ENCODE results near the gene TINCR. TPM values are rescaled to one million over a fixed set of nuclear protein-coding genes. Genes with fewer than 3 reads are reported as not detected.

TINCR gene
- total RNA-seq, 1 donor: not detected

DNA sequence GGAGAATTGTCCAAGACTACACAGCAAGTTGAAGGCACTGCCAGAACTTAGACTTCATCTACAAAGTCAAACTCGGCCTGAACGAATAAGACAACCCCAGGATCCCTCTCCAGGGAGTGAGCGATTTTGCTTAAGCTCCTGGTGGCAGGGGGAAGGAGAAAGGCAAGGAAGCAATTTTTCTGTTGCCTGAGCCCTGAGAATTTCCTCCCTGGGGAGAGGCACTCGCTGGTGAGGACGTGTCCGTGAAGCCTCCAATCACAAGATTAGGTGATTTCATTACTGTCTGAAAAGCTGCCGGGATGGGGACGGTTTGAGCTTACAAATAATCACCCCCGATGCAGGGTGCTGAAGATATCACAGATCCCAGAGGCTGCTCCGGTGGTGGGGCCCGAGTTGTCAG, 45.6 kb downstream of the TINCR start:
- no peak for DNase-seq (ENCODE audit: low read depth)
- TF ChIP-seq, protein P1, sequence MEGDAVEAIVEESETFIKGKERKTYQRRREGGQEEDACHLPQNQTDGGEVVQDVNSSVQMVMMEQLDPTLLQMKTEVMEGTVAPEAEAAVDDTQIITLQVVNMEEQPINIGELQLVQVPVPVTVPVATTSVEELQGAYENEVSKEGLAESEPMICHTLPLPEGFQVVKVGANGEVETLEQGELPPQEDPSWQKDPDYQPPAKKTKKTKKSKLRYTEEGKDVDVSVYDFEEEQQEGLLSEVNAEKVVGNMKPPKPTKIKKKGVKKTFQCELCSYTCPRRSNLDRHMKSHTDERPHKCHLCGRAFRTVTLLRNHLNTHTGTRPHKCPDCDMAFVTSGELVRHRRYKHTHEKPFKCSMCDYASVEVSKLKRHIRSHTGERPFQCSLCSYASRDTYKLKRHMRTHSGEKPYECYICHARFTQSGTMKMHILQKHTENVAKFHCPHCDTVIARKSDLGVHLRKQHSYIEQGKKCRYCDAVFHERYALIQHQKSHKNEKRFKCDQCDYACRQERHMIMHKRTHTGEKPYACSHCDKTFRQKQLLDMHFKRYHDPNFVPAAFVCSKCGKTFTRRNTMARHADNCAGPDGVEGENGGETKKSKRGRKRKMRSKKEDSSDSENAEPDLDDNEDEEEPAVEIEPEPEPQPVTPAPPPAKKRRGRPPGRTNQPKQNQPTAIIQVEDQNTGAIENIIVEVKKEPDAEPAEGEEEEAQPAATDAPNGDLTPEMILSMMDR (IDR thresholded peaks at IDR 0.05; ENCODE audit: insufficient read depth, low read length): no peak
- no peak overlapping the region for H3K4me3 ChIP-seq (ENCODE audit: low read depth, low read length)

DNA sequence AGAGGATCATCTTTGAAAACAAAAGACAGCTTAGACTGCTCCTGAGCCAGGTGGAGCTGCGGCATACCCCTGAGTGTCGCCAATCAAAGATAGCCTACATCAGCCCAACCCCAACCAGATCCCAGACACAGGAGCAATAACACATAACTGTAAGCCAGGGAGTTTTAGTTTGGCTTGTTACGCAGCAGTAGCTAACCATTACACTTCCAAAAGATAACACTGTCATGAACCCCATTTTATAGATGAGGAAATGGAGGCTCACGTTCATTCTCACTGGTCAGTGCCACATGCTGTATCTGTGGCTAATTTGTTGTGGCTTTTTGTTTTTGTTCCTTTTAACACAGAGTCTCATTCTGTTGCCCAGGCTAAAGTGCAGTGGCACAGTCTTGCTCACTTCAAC, 47.3 kb downstream of the TINCR start:
- H3K4me3 ChIP-seq (ENCODE audit: low read depth, low read length): no peak overlapping the region
- no peak for DNase-seq (ENCODE audit: low read depth)
- TF ChIP-seq, protein P1 (IDR thresholded peaks at IDR 0.05; ENCODE audit: insufficient read depth, low read length): no peak

DNA sequence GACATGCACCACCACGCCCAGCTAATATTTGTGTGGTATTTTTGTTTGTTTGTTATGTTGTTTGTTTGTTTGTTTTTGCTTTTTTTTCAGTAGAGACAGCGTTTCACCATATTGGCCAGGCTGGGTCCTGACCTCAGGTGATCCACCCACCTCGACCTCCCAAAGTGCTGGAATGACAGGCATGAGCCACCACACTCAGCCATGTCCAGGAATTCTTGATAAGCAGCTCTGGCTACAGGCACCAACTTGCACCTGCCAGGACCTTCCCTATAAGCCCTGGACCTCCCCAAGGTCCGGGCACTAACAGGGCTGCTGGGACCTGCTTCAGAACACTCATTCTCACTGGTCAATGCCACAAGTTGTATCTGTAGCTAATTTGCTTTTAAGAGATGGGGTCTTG, 48.7 kb downstream of the TINCR start:
- TF ChIP-seq, protein P1 (IDR thresholded peaks at IDR 0.05; ENCODE audit: insufficient read depth, low read length): no peak
- H3K4me3 ChIP-seq (ENCODE audit: low read depth, low read length): no peak overlapping the region
- no peak for DNase-seq (ENCODE audit: low read depth)

DNA sequence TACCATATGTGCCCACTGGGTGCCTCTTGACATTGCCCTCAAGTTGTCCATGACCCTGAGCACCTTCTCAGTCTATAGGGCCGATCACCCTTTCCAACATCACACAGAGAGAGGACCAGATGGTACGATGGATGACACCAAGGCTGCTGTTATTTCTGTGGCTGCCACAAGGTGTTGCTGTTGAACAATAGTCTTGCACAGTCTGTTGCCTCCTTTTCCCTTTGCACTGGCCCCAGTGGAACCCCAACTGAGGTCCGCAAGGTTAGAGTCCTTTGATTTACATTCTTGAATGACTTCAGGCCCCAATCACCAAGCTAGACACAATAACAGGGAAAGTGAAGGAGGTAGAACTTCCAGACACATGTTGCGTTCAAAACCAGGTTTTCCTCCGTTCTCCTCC, 52.0 kb downstream of the TINCR start:
- TF ChIP-seq, protein P1 (IDR thresholded peaks at IDR 0.05; ENCODE audit: insufficient read depth, low read length): no peak
- H3K4me3 ChIP-seq (ENCODE audit: low read depth, low read length): no peak overlapping the region
- no peak for DNase-seq (ENCODE audit: low read depth)

DNA sequence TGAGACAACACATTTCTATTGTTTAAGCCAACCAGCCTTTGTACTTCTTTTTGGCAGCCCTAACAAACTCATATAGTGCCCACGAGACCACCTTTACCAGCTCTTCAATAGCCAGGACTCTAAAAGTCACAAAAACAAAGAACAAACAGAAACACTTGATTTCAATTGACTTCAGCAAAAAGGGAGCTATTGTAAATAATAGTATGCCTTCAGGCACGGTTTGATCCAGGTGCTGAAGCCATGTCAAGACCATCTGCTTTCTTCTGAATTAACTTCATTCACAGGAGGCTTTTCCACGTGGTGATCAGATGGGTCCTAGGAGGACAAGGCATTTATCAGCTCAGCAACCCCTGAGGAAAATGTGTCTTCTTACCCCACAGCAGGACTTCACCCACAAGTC, 53.8 kb downstream of the TINCR start:
- TF ChIP-seq, protein P1 (IDR thresholded peaks at IDR 0.05; ENCODE audit: insufficient read depth, low read length): no peak
- H3K4me3 ChIP-seq (ENCODE audit: low read depth, low read length): no peak overlapping the region
- no peak for DNase-seq (ENCODE audit: low read depth)

DNA sequence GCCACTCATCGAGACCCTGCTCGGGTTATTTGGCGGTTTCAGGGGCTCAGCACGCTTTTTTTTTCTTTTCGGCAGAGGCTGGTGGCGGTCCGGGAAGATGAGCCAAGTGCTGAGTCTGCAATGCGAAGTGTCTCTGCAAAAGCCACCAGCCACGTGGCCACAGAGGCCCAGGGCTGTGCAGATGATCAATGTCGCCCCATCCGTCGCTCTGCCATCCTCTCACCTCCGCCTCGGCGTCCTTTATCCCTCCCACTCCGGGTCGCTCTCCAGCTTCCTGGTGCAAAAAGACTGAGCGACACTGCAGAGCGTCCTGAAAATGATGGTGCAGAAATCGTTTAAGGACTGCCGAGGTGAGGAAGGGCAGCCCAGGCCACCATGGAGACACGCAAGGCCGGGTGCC, 55.0 kb downstream of the TINCR start:
- TF ChIP-seq, protein P1 (IDR thresholded peaks at IDR 0.05; ENCODE audit: insufficient read depth, low read length): no peak
- H3K4me3 ChIP-seq (ENCODE audit: low read depth, low read length): no peak overlapping the region
- no peak for DNase-seq (ENCODE audit: low read depth)

Small RNA genes within 50 kb of the gene (small RNA-seq; reads per million reads assigned to genes)
- not detected for gene SNRPEP4

Other genes with a start within 250 kb of the TINCR start
- gene PTPRS, start 227.1 kb downstream of the TINCR start, total RNA-seq (ENCODE audit: low replicate concordance): 126 and 193 TPM in 2 replicates
- gene ZNRF4, start 112.5 kb downstream of the TINCR start, total RNA-seq (ENCODE audit: low replicate concordance): not detected in 2 replicates
- 36.7 and 39.9 TPM in 2 replicates for gene SAFB2, start 54.8 kb upstream of the TINCR start, total RNA-seq (ENCODE audit: low replicate concordance)
- gene SAFB, start 55.1 kb upstream of the TINCR start, total RNA-seq (ENCODE audit: low replicate concordance): 43.5 and 92.9 TPM in 2 replicates
- 15.4 and 31.1 TPM in 2 replicates for gene MICOS13, start 112.6 kb upstream of the TINCR start, total RNA-seq (ENCODE audit: low replicate concordance)
- 10.8 and 17.2 TPM in 2 replicates for gene HSD11B1L, start 113.1 kb upstream of the TINCR start, total RNA-seq (ENCODE audit: low replicate concordance)
- gene RPL36, start 122.3 kb upstream of the TINCR start, total RNA-seq (ENCODE audit: low replicate concordance): 87.7 and 296 TPM in 2 replicates
- gene LONP1, start 152.2 kb upstream of the TINCR start, total RNA-seq (ENCODE audit: low replicate concordance): 80.3 and 130 TPM in 2 replicates
- not detected in 2 replicates for gene CATSPERD, start 152.7 kb upstream of the TINCR start, total RNA-seq (ENCODE audit: low replicate concordance)
- 0.09 and 1.1 TPM in 2 replicates for gene PRR22, start 216.8 kb upstream of the TINCR start, total RNA-seq (ENCODE audit: low replicate concordance)
- 16.9 and 82.9 TPM in 2 replicates for gene DUS3L, start 223.2 kb upstream of the TINCR start, total RNA-seq (ENCODE audit: low replicate concordance)
- 0.09 TPM in 1 of 2 replicates, not detected in the other for gene NRTN, start 237.1 kb upstream of the TINCR start, total RNA-seq (ENCODE audit: low replicate concordance)

Data from fibroblast of the aortic adventitia (primary cell).